ENCODE measurements around the gene AATF. TPM values are rescaled to one million over a fixed set of nuclear protein-coding genes. Genes with fewer than 3 reads are reported as not detected.

Gene AATF
- total RNA-seq, 1 donor from 2014 or later, result 53.5 TPM

DNA sequence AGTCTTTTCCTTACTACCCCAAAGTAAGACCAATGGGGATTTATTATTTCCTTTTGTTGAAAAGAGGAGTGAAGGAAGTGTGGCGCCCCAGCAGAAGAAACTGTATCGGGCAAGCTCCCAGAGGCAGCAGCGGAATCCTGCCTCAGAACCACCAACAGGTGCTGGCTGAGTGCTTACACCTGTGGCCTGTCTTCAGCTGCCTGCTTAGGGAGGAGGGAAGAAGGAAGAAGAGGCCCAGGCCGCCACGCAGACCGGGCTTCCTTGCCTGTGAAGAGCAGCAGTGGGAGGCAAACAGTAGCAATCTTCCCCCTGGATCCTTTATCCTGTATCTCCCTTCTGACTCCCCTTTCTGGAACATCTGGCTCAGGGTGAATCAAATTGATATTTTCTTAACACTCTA, 134.7 kb downstream of the AATF start:
- Mint-ChIP-seq H3K36me3 (ENCODE audit: insufficient read depth) (peaks cover 15% of the 10 kb centered on the region), H3K4me3 (ENCODE audit: low read depth) (no peak overlapping the region), H3K9me3 (ENCODE audit: low read depth) (peaks cover 7% of the 10 kb centered on the region), H3K27me3 (no peaks in the 10 kb centered on the region), H3K27ac (no peak overlapping the region), H3K4me1 (ENCODE audit: low read depth) (peaks cover 20% of the 10 kb centered on the region)
- no peak for DNase-seq (ENCODE audit: low spot score, unreplicated experiment)
- TF ChIP-seq, protein P1, sequence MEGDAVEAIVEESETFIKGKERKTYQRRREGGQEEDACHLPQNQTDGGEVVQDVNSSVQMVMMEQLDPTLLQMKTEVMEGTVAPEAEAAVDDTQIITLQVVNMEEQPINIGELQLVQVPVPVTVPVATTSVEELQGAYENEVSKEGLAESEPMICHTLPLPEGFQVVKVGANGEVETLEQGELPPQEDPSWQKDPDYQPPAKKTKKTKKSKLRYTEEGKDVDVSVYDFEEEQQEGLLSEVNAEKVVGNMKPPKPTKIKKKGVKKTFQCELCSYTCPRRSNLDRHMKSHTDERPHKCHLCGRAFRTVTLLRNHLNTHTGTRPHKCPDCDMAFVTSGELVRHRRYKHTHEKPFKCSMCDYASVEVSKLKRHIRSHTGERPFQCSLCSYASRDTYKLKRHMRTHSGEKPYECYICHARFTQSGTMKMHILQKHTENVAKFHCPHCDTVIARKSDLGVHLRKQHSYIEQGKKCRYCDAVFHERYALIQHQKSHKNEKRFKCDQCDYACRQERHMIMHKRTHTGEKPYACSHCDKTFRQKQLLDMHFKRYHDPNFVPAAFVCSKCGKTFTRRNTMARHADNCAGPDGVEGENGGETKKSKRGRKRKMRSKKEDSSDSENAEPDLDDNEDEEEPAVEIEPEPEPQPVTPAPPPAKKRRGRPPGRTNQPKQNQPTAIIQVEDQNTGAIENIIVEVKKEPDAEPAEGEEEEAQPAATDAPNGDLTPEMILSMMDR (IDR thresholded peaks at IDR 0.05; ENCODE audit: unreplicated experiment), result no peak

DNA sequence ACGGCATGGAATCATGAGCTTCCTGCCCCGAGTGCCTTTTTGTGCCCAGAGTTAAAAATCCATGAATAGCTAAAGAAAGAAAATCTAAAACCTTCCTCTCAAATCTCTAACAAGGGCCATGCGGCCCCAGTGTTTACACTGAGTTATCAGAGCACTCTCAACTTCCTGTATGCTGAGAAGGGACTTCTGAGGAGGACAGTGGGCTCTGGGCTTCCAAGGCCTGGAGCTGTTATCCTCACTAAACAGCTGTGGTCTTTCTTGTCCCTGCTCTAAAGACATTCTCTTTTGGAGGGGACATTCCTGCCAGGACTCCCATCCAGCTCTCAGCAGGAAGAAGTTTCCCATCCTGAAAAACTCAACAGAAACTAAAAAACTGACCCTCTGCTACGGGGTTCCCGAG, 135.6 kb downstream of the AATF start:
- TF ChIP-seq, protein P1 (IDR thresholded peaks at IDR 0.05; ENCODE audit: unreplicated experiment), result no peak
- Mint-ChIP-seq H3K4me3 (ENCODE audit: low read depth) (no peak overlapping the region), H3K27ac (peak overlapping the region; percentile 70), H3K9me3 (ENCODE audit: low read depth) (peaks cover 5% of the 10 kb centered on the region), H3K27me3 (no peaks in the 10 kb centered on the region), H3K4me1 (ENCODE audit: low read depth) (peaks cover 28% of the 10 kb centered on the region), H3K36me3 (ENCODE audit: insufficient read depth) (peaks cover 13% of the 10 kb centered on the region)
- no peak for DNase-seq (ENCODE audit: low spot score, unreplicated experiment)

DNA sequence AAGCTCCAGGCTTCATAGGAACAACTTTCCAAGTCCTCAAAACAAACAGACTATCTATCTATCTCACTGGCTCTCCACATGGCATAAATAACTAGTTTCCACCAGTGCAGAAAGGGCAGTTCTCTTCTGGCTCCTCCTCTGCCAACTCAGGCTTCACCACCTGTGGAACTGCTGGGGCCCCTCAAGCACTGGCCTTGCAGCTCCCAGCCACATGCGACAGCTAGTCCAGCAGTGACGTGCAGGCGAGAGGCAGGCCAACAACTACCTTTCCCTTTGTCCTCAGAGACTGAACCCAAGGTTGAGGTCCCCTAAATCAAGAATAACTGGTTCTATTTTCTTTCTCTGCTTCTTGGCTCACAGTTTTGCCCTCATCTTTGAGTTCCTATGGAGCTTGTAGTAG, 137.6 kb downstream of the AATF start:
- no peak overlapping the region for H3K27ac Mint-ChIP-seq
- no peaks in the 10 kb centered on the region for H3K27me3 Mint-ChIP-seq
- H3K4me1 Mint-ChIP-seq (ENCODE audit: low read depth), result peaks cover 46% of the 10 kb centered on the region
- peaks cover 10% of the 10 kb centered on the region for H3K36me3 Mint-ChIP-seq (ENCODE audit: insufficient read depth)
- TF ChIP-seq, protein P1 (IDR thresholded peaks at IDR 0.05; ENCODE audit: unreplicated experiment), result no peak
- no peaks in the 10 kb centered on the region for H3K9me3 Mint-ChIP-seq (ENCODE audit: low read depth)
- H3K4me3 Mint-ChIP-seq (ENCODE audit: low read depth), result no peak overlapping the region
- DNase-seq (ENCODE audit: low spot score, unreplicated experiment), result no peak

DNA sequence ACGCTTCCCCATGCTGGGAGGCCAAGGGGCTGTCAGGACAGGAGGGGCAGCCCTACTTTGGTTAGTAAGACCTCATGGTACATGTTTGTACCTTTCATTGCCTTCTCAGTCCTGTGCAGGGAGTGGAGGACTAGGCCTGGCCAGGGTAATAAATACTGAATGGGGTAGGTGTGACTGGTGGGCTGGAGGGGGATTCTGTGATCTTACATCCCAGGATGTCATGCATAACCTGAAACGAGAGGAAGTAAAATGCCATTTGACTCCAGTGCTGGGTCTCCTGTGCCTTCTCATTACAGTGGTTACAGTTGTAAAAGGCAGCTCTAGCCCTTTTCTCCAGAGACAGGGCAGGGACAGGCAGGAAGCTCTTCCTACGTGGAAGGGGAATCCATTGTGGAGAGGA, 138.2 kb downstream of the AATF start:
- H3K27ac Mint-ChIP-seq, result no peak overlapping the region
- TF ChIP-seq, protein P1 (IDR thresholded peaks at IDR 0.05; ENCODE audit: unreplicated experiment), result no peak

DNA sequence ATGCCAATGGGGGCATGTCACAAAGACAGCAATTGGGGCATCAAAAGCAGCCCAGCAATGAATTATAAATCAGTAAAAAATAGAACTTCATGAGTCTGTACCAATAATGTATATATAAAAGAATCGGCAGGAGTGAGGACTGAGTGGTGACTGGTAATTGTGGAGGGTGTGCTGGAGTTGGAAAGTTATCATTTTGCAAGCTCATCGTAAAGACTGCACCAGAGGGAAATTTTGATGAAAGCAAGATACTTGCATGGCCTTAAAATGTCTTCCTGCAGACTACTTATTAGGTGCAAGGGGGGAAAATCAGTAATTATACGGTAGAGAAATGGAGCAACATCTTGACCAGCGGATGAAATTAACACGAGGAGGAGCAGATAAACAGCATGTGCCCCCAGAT, 138.9 kb downstream of the AATF start:
- Mint-ChIP-seq H3K9me3 (ENCODE audit: low read depth) (no peaks in the 10 kb centered on the region), H3K4me3 (ENCODE audit: low read depth) (peak overlapping the region; percentile 8), H3K27ac (no peak overlapping the region), H3K27me3 (no peaks in the 10 kb centered on the region), H3K36me3 (ENCODE audit: insufficient read depth) (peaks cover 10% of the 10 kb centered on the region), H3K4me1 (ENCODE audit: low read depth) (peaks cover 46% of the 10 kb centered on the region)
- no peak for DNase-seq (ENCODE audit: low spot score, unreplicated experiment)
- TF ChIP-seq, protein P1 (IDR thresholded peaks at IDR 0.05; ENCODE audit: unreplicated experiment), result no peak

More for the DNA sequence above, 138.2 kb downstream of the AATF start:
- Mint-ChIP-seq H3K9me3 (ENCODE audit: low read depth) (no peaks in the 10 kb centered on the region), H3K27me3 (no peaks in the 10 kb centered on the region), H3K36me3 (ENCODE audit: insufficient read depth) (peaks cover 10% of the 10 kb centered on the region), H3K4me3 (ENCODE audit: low read depth) (no peak overlapping the region), H3K4me1 (ENCODE audit: low read depth) (peaks cover 46% of the 10 kb centered on the region)
- DNase-seq (ENCODE audit: low spot score, unreplicated experiment), result no peak
